T-helper 2 cell treated with Interferon-gamma antibody and Interleukin-4, amounts not matched to agents 5 μg/mL and 100 μg/mL, for 36 hours (primary cell): ENCODE measurements around the gene DDX24.

ENCODE experiments used
- DNase-seq: peaks from one replicate; pipeline ENCODE4 v3.0.0; 2021; ENCODE audit warnings: low spot score
- H3K27ac Mint-ChIP-seq: one replicate; pipeline ENCODE4 v1.8.0; 2021; ENCODE audit warnings: mild to moderate bottlenecking, mixed read lengths
- H3K27me3 Mint-ChIP-seq: one replicate; pipeline ENCODE4 v1.8.0; 2021; ENCODE audit warnings: low read depth, mixed read lengths
- H3K36me3 Mint-ChIP-seq: one replicate; pipeline ENCODE4 v1.8.0; 2021; ENCODE audit warnings: low read depth, mixed read lengths
- H3K4me1 Mint-ChIP-seq: one replicate; pipeline ENCODE4 v1.8.0; 2021; ENCODE audit warnings: low read depth, mixed read lengths
- H3K4me3 Mint-ChIP-seq: one replicate; pipeline ENCODE4 v1.8.0; 2022; ENCODE audit warnings: mild to moderate bottlenecking, moderate library complexity, mixed read lengths
- H3K9me3 Mint-ChIP-seq: one replicate; pipeline ENCODE4 v1.8.0; 2021; ENCODE audit warnings: mixed read lengths

Gene DDX24

GRCh38 chr14:94043756-94044475, 37.1 kb downstream of the DDX24 start:
- Mint-ChIP-seq H3K36me3 (peaks cover 17% of the 10 kb centered on the region), H3K4me3 (no peak overlapping the region), H3K27ac (no peak overlapping the region), H3K4me1 (no peaks in the 10 kb centered on the region), H3K27me3 (no peaks in the 10 kb centered on the region), H3K9me3 (no peaks in the 10 kb centered on the region)
- no peak for DNase-seq

- no peak for DNase-seq
- H3K4me3 Mint-ChIP-seq: no peak overlapping the region
- no peaks in the 10 kb centered on the region for H3K9me3 Mint-ChIP-seq
- H3K4me1 Mint-ChIP-seq: no peaks in the 10 kb centered on the region
- no peak overlapping the region for H3K27ac Mint-ChIP-seq
- peaks cover 13% of the 10 kb centered on the region for H3K36me3 Mint-ChIP-seq
- no peaks in the 10 kb centered on the region for H3K27me3 Mint-ChIP-seq
Measured at GRCh38 chr14:94043111-94043755, 37.8 kb downstream of the DDX24 start.

- no peaks in the 10 kb centered on the region for H3K4me1 Mint-ChIP-seq
- H3K4me3 Mint-ChIP-seq: no peak overlapping the region
- H3K27ac Mint-ChIP-seq: no peak overlapping the region
- H3K9me3 Mint-ChIP-seq: no peaks in the 10 kb centered on the region
- DNase-seq: no peak
- H3K27me3 Mint-ChIP-seq: no peaks in the 10 kb centered on the region
- H3K36me3 Mint-ChIP-seq: peaks cover 11% of the 10 kb centered on the region
Measured at GRCh38 chr14:94042433-94043091, 38.4 kb downstream of the DDX24 start.

GRCh38 chr14:94041551-94042346, 39.3 kb downstream of the DDX24 start:
- Mint-ChIP-seq H3K27me3 (no peaks in the 10 kb centered on the region), H3K36me3 (peaks cover 5% of the 10 kb centered on the region), H3K9me3 (no peaks in the 10 kb centered on the region), H3K4me1 (peaks cover 1% of the 10 kb centered on the region), H3K27ac (no peak overlapping the region), H3K4me3 (no peak overlapping the region)
- no peak for DNase-seq

GRCh38 chr14:94040796-94041195, 40.2 kb downstream of the DDX24 start:
- Mint-ChIP-seq H3K36me3 (peaks cover 5% of the 10 kb centered on the region), H3K9me3 (no peaks in the 10 kb centered on the region), H3K27ac (no peak overlapping the region), H3K27me3 (no peaks in the 10 kb centered on the region), H3K4me1 (peaks cover 3% of the 10 kb centered on the region), H3K4me3 (no peak overlapping the region)
- no peak for DNase-seq

GRCh38 chr14:94040247-94040646, 40.8 kb downstream of the DDX24 start:
- Mint-ChIP-seq H3K4me1 (peaks cover 3% of the 10 kb centered on the region), H3K27me3 (no peaks in the 10 kb centered on the region), H3K36me3 (peaks cover 5% of the 10 kb centered on the region), H3K27ac (no peak overlapping the region), H3K4me3 (no peak overlapping the region), H3K9me3 (no peaks in the 10 kb centered on the region)
- DNase-seq: no peak

- Mint-ChIP-seq H3K4me1 (peaks cover 3% of the 10 kb centered on the region), H3K9me3 (no peaks in the 10 kb centered on the region), H3K36me3 (no peaks in the 10 kb centered on the region), H3K27me3 (no peaks in the 10 kb centered on the region), H3K27ac (no peak overlapping the region), H3K4me3 (no peak overlapping the region)
- no peak for DNase-seq
Measured at GRCh38 chr14:94038921-94039629, 41.9 kb downstream of the DDX24 start.

- Mint-ChIP-seq H3K36me3 (no peaks in the 10 kb centered on the region), H3K4me3 (no peak overlapping the region), H3K4me1 (peaks cover 3% of the 10 kb centered on the region), H3K27ac (no peak overlapping the region), H3K9me3 (no peaks in the 10 kb centered on the region), H3K27me3 (no peaks in the 10 kb centered on the region)
- no peak for DNase-seq
Measured at GRCh38 chr14:94038510-94038909, 42.5 kb downstream of the DDX24 start.

- no peak for DNase-seq
- no peaks in the 10 kb centered on the region for H3K27me3 Mint-ChIP-seq
- no peaks in the 10 kb centered on the region for H3K9me3 Mint-ChIP-seq
- peaks cover 3% of the 10 kb centered on the region for H3K4me1 Mint-ChIP-seq
- H3K4me3 Mint-ChIP-seq: no peak overlapping the region
- H3K27ac Mint-ChIP-seq: no peak overlapping the region
- H3K36me3 Mint-ChIP-seq: no peaks in the 10 kb centered on the region
Measured at GRCh38 chr14:94037954-94038353, 43.0 kb downstream of the DDX24 start.

GRCh38 chr14:94036313-94037167, 44.5 kb downstream of the DDX24 start:
- Mint-ChIP-seq H3K27me3 (no peaks in the 10 kb centered on the region), H3K4me3 (no peak overlapping the region), H3K27ac (no peak overlapping the region), H3K9me3 (no peaks in the 10 kb centered on the region), H3K4me1 (peaks cover 3% of the 10 kb centered on the region), H3K36me3 (no peaks in the 10 kb centered on the region)
- DNase-seq: peak; percentile 65

- Mint-ChIP-seq H3K27ac (no peak overlapping the region), H3K36me3 (no peaks in the 10 kb centered on the region), H3K27me3 (no peaks in the 10 kb centered on the region), H3K9me3 (no peaks in the 10 kb centered on the region), H3K4me3 (no peak overlapping the region), H3K4me1 (peaks cover 5% of the 10 kb centered on the region)
- no peak for DNase-seq
Measured at GRCh38 chr14:94034886-94035285, 46.1 kb downstream of the DDX24 start.

- H3K4me3 Mint-ChIP-seq: no peak overlapping the region
- DNase-seq: no peak
- H3K4me1 Mint-ChIP-seq: peaks cover 18% of the 10 kb centered on the region
- H3K9me3 Mint-ChIP-seq: no peaks in the 10 kb centered on the region
- H3K27ac Mint-ChIP-seq: no peak overlapping the region
- no peaks in the 10 kb centered on the region for H3K27me3 Mint-ChIP-seq
- H3K36me3 Mint-ChIP-seq: peaks cover 2% of the 10 kb centered on the region
Measured at GRCh38 chr14:94031883-94032279, 49.1 kb downstream of the DDX24 start.
